T-helper 22 cell (primary cell): Measurements from ENCODE around the gene ALAS1.

Experiments
- DNase-seq: peaks from one replicate; pipeline ENCODE4 v3.0.0-alpha.2; 2020; ENCODE audit warnings: low read depth

Gene ALAS1

GRCh38 chr3:52249683-52250082 lies 51.7 kb downstream of the ALAS1 start:
- no peak for DNase-seq

GRCh38 chr3:52250122-52250521 lies 52.2 kb downstream of the ALAS1 start:
- DNase-seq = no peak

GRCh38 chr3:52253314-52254304 lies 55.6 kb downstream of the ALAS1 start:
- peak; percentile 89 for DNase-seq

- no peak for DNase-seq
These were observed 56.6 kb downstream of the ALAS1 start for GRCh38 chr3:52254608-52255007.

GRCh38 chr3:52256159-52256558 lies 58.2 kb downstream of the ALAS1 start:
- DNase-seq = no peak

- no peak for DNase-seq
These were observed 58.7 kb downstream of the ALAS1 start for GRCh38 chr3:52256622-52257021.

- no peak for DNase-seq
These were observed 60.0 kb downstream of the ALAS1 start for GRCh38 chr3:52257911-52258310.

GRCh38 chr3:52259035-52259434 lies 61.1 kb downstream of the ALAS1 start:
- no peak for DNase-seq

- no peak for DNase-seq
These were observed 61.5 kb downstream of the ALAS1 start for GRCh38 chr3:52259448-52259847.

GRCh38 chr3:52262447-52262846 lies 64.5 kb downstream of the ALAS1 start:
- DNase-seq = no peak
